Measurements from ENCODE around the gene RASD1.
A peak's percentile ranks its signal among the peaks of the same experiment; 100 is the strongest.

The RASD1 gene, protein sequence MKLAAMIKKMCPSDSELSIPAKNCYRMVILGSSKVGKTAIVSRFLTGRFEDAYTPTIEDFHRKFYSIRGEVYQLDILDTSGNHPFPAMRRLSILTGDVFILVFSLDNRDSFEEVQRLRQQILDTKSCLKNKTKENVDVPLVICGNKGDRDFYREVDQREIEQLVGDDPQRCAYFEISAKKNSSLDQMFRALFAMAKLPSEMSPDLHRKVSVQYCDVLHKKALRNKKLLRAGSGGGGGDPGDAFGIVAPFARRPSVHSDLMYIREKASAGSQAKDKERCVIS

GRCh38 chr17:17496189-17497064 lies at the start of gene RASD1:
Gene RASD1 (minus strand): TSS chr17:17496395. CDS start chr17:17496181, 214 bp downstream.
- peak; percentile 81 to 99 (median 92) for DNase-seq
- intact Hi-C loops (cut with DNase I): loop anchor here (1.0 to 2.0 kb wide), 4 partner anchors 72 to 145 kb away; partner anchors contain the start of gene PEMT

- DNase-seq: no peak
- intact Hi-C loops (cut with DNase I): no loop called here
These were observed 49.8 kb upstream of the RASD1 start for GRCh38 chr17:17545984-17546383.

DNA sequence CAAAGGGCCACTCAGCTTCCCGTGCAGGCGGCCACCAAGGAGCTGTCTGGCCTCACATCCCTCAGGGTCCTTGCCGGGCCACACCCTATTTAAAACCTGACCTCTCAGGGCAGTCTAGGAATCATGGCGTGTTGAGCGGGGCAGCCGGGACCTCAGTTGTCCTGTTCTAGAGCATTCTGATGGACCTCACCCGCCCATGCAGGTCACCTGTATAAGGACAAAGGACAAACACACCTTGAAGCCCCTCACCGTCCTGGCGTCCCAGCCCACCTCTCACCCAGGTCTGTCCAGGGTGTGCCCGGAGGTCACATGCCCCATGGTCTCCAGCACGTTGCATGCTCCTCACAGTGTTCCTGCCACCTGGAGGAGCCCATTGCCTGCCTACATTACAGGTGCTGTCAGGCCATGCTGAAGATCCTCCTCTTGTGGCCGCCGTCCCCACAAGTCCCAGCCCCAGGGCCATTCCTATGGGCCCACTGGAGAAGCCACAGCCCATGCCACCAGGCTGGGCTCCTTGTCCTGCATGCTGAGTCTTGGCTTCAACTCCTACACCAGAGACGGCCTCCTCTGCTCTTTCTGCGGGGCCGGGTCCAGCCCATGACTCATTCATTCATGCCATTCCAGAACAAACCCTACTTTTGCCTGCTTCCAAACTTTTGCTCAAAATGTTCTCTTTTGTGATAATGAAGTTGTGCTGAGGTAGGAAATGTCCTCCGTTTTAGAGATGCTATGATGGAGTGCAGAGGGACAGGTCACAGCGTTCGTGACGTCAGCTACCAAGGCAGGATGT lies 49.0 kb upstream of the RASD1 start:
- intact Hi-C loops (cut with DNase I): no loop called here
- peak in 5 of 10 donors; percentile 29 to 93 (median 66) for DNase-seq

DNA sequence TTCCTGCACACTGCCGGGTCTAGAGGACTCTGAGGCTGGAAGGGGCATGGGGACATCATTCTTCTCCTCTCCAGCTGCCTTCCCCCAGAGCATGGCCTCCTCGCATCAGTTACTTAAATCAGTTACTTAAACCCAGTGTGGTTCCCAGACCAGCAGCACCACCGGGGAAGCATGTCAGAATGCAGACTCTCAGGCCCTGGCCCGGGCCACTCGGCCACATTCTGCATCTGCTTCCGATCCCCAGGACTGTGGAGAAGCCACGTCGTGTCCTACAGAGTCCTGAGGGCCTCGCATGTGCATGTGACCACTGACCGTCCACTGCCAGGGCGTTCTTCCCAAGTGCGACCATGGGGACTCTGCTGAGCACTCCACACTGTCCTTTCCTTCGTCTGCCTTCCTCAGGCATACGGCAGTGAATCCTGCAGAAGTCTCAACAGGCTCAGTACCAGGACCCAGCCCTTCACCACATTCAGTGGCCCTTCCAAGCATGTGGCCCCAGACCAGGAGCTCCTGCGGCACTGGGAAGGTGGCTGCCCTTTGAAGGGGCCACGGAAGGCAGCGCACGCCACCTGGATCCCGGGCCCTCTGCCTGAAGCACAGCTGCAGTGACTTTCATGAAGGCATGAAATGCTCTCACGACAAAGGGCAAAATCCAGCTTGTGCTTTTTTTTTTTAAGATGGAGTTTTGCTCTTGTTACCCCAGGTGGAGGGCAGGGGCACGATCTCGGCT lies 46.9 kb upstream of the RASD1 start:
- intact Hi-C loops (cut with DNase I): no loop called here
- no peak for DNase-seq

- intact Hi-C loops (cut with DNase I): no loop called here
- no peak for DNase-seq
These were observed 45.4 kb upstream of the RASD1 start for GRCh38 chr17:17541640-17542001.

GRCh38 chr17:17540935-17541639 lies 44.9 kb upstream of the RASD1 start:
- intact Hi-C loops (cut with DNase I): no loop called here
- DNase-seq: no peak

GRCh38 chr17:17540278-17540906 lies 44.2 kb upstream of the RASD1 start:
- no peak for DNase-seq
- intact Hi-C loops (cut with DNase I): no loop called here

DNA sequence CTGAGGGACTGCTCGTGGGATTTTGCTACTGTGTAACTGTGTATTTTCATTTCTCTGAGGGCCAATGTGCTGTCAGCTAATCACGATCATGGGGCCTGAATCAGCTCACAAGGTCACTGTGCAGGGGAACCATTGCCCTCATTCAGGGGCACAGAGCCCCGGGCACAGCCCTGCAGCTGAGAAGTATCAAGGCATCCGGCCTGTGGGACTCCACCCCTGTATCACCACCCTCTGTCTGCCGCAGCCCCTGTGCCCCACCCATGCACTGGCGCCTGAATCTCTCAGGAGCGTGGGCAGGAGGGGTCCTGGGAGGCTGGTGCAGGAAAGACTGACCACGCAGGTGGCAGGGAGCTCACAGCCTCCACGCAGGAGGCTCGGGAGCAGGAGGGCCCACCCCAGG lies 43.4 kb upstream of the RASD1 start:
- intact Hi-C loops (cut with DNase I): no loop called here
- DNase-seq: no peak

GRCh38 chr17:17538417-17539391 lies 42.5 kb upstream of the RASD1 start:
- intact Hi-C loops (cut with DNase I): no loop called here
- DNase-seq: no peak

DNA sequence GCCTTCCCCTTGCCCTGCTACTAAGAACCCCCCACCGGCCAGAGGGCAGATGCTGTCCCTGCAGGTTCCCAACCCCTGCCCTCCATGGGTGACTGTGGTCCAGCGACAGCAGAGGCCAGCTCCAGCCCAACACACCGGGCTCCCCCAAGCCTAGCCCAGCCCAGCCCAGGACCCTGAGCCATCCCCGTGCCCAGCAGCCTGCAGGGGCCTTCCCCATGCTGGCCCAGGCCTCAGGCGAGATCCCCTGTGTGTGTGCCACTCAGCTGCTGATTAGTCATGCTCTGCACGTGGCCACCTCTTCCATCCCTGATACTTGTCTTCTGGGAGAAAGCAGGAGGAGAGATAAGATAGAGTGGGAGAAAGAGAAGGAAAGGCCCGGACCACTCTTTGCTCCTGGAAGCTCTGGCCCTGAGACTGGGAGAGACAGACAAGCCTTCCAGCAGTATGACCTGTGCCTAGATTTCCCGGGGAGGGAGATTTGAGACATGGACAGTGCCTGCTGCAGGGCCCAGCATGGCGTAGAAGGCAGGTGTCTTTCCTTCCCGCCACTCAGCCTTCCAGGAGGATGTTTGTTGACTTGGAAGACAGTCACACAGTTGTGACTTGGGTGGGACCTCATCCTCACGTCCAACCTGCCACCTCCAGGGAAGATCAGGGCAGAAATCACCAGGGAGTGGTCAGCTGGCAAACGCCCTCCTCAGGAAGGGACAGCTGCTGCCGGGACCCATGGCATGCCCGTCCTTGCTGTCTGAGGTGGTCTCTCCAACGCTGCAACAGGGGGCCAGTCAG lies 41.3 kb upstream of the RASD1 start:
- no peak for DNase-seq
- intact Hi-C loops (cut with DNase I): no loop called here

DNA sequence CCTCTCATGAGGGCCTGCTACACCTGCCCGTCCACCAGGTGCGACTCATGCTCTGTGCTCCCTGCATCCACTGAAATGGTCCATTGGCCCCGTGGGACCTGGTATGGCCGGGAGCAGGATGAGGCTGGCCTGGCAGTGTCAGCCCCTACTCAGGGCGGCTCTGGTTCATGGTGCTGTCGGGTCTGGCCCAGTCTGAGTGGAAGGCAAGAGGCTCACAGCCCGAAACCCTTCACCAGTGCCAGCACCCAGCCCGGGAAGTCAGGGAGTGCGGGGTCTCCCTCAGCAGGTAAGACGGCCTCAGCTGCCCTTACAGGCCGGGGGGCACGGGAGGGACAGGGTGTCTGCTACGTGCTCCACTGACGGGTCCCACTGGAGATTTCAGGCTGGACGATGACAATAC lies 40.5 kb upstream of the RASD1 start:
- no peak for DNase-seq
- intact Hi-C loops (cut with DNase I): no loop called here

DNA sequence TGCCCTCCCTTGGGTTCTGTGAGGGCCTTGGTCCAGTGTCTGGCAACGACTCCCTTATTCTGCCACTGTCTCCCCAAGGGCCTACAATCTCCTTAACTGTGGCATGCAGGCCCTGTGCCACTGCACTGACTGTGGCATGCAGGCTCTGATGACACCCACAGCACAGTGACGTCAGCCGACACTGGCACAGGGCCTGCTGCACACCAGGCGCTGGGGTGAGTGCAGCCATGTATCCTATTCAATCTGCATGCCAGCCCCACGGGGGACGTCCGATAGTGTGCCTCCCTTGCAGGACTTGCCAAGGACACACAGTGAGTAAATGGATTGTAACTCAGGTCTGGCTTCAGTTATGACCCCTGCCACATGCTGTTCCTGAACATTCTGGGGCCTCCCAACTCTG lies 39.8 kb upstream of the RASD1 start:
- DNase-seq: peak in 9 of 10 donors; percentile 57 to 96 (median 66)
- intact Hi-C loops (cut with DNase I): no loop called here

DNA sequence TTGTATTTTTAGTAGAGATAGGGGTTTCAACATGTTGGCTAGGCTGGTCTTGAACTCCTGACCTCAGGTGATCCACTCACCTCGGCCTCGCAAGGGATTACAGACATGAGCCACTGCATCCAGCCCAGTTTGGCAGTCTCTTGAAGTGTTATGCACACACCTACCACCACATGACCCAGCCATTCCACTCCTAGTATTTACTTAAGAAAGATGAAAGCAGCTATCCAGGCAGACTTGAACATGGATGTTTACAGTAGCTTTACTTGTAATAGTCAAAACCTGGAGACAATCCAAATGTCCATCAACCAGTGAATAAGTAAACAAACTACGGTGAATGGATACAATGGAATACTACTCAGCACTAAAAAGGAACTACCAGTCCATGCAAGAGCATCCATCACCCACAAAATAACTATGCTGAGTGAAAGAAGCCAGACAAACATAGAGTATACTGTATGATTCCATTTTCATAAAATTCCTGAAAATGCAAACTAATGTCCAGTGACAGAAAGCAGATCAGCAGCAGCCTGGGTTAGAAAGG lies 37.8 kb upstream of the RASD1 start:
- intact Hi-C loops (cut with DNase I): no loop called here

DNA sequence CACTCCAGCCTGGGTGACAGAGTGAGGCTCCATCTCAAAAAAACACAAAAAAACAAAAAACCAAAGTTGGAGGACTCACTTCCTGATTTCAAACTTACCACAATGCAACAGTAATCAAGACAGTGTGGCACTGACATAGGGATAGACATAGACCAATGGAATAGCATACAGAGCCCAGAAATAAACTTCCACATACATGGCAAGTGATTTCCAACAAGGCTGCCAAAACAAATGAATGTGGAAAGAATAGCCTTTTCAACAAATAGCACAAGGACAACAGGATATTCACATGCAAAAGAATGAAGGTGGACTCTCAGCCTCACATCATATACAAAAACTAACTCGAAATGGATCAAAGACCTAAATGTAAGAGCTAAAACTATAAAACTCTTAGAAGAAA lies 36.8 kb upstream of the RASD1 start:
- intact Hi-C loops (cut with DNase I): no loop called here
- no peak for DNase-seq

More for the DNA sequence above, 37.8 kb upstream of the RASD1 start:
- DNase-seq: no peak

- DNase-seq: no peak
- intact Hi-C loops (cut with DNase I): no loop called here
These were observed 35.0 kb upstream of the RASD1 start for GRCh38 chr17:17531156-17531555.

DNA sequence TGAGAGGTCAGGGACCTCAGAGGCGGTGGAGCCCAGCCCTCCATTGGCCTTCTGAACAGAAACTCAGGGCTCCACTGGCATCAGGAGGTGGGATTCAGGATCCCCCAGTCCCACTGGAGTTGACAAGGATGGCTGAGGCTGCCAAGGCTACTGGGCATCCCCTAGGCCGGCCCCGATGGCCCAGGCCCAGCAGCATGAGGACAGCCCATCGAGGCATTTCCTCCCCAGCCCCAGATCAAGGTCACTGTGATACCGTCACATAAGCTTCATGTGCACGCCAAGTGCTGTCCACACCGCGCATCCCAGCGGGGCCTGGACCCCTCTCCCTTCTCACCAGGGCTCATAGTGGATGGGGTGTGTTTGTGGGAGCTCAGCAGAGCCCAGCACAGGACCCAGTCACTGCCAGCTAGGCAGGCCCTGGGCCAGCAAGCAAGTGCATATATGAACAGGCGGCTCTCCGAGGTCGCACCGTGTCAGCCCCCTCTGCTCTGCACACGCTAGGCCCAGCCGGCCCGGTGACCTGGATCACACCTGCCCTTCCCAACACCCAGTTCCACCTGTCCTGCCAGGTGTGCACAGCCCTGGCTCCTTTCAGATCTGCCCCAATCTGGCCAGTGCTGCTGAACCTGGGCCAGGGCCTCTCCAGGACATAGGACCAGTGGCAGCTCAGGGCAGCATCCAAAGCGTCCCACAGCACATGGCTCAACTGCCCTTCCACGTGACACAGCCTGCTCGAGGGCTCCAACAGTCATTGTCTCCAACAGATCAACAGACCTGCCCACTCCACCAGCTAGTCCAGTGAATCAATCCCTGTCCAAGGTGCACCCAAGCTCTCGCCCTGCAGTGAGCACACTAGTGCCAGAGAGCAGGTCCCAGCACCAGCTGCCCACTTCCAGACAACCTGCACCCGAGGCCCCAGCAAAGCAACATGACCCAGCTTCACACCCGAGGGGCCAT lies 32.8 kb upstream of the RASD1 start:
- DNase-seq: no peak
- intact Hi-C loops (cut with DNase I): no loop called here
